RCC 7860 (cell line): Measurements from ENCODE around the gene NPM3.
"Not testable (repeated sequence)": the region's sequence is repeated elsewhere in the genome, so short reads cannot be mapped to it uniquely, and the experiment has no call there.

Source experiments
- DNase-seq: peaks from one replicate; pipeline ENCODE4 v3.0.0-alpha.2; 2015; ENCODE audit warnings: low spot score
- FAIRE-seq: peaks from 2 replicates; lab custom pipeline; 2012; peaks lifted over from hg19 to GRCh38; lab: Jason Lieb, UNC

The NPM3 gene

GRCh38 chr10:101812606-101813005 lies 29.4 kb upstream of the NPM3 start:
- FAIRE-seq (no peak), DNase-seq (no peak)

DNA sequence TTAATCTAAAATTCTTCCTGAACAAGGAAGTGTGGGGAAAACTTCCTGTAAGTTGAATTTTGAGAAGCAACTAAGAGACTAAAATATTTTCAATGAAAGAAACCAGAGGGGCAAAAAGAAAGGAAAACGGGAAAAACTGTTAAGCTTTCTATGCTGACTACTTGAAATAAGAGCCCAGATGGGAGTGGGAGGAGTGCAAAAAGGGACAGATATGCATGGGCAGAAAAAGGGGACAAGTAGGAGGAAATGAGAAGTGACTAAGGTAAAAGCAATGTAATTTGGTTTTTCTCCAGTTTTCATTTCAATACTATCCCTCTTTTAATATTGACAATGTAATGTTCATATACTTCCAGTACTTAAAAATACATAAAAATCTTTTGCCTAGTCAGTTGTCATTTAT lies 23.9 kb upstream of the NPM3 start:
- FAIRE-seq: no peak
- no peak for DNase-seq

- FAIRE-seq (no peak), DNase-seq (no peak)
These were observed 20.3 kb upstream of the NPM3 start for GRCh38 chr10:101803511-101803910.

- DNase-seq (no peak), FAIRE-seq (no peak)
These were observed 14.3 kb upstream of the NPM3 start for GRCh38 chr10:101797403-101798059.

DNA sequence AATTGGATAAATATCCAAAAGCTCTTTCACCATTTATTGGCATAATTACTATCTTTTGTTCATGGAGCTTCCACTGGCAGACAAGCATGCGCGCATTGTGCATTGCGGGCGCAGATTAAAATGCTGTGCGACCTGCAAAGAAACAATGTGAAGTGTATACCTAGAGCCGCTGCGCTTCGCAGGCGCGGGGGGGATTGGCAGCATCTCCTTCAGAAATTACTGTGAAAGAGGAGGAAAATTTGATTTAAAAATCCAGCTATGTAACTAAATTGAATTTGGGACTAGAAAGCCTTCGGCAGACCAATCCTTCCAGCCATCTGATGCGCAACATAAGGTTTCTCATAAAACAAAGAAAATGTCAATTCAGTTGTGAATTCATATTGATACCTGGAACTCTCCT lies 10.3 kb upstream of the NPM3 start:
- no peak for DNase-seq

GRCh38 chr10:101789686-101790085 lies 6.4 kb upstream of the NPM3 start:
- no peak for DNase-seq
- no peak for FAIRE-seq

More for the DNA sequence above, 10.3 kb upstream of the NPM3 start:
- no peak for FAIRE-seq

DNA sequence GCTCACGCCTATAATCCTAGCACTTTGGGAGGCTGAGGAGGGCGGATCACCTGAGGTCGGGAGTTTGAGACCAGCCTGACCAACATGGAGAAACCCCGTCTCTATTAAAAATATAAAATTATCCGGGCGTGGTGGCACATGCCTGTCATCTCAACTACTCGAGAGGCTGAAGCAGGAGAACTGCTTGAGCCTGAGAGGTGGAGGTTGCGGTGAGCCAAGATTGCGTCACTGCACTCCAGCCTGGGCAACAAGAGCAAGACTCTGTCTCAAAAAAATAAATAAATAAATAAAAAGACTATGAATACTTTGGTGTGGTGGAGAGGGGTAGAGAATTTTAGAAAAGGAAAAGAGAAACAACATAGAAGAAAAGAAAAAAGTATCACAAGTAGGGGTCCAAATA lies 6.0 kb upstream of the NPM3 start:
- not testable (repeated sequence) for FAIRE-seq, DNase-seq

- DNase-seq (no peak), FAIRE-seq (no peak)
These were observed 2.6 kb upstream of the NPM3 start for GRCh38 chr10:101785801-101786200.

GRCh38 chr10:101784558-101784957 lies 1.3 kb upstream of the NPM3 start:
- FAIRE-seq (no peak), DNase-seq (no peak)

- no peak for FAIRE-seq
- no peak for DNase-seq
These were observed 481 bp upstream of the NPM3 start for GRCh38 chr10:101783736-101784118.

GRCh38 chr10:101781984-101782810 lies 1.0 kb downstream of the NPM3 start:
- FAIRE-seq: no peak
- DNase-seq: no peak

- no peak for FAIRE-seq
- no peak for DNase-seq
These were observed 1.6 kb downstream of the NPM3 start for GRCh38 chr10:101781655-101781983.

DNA sequence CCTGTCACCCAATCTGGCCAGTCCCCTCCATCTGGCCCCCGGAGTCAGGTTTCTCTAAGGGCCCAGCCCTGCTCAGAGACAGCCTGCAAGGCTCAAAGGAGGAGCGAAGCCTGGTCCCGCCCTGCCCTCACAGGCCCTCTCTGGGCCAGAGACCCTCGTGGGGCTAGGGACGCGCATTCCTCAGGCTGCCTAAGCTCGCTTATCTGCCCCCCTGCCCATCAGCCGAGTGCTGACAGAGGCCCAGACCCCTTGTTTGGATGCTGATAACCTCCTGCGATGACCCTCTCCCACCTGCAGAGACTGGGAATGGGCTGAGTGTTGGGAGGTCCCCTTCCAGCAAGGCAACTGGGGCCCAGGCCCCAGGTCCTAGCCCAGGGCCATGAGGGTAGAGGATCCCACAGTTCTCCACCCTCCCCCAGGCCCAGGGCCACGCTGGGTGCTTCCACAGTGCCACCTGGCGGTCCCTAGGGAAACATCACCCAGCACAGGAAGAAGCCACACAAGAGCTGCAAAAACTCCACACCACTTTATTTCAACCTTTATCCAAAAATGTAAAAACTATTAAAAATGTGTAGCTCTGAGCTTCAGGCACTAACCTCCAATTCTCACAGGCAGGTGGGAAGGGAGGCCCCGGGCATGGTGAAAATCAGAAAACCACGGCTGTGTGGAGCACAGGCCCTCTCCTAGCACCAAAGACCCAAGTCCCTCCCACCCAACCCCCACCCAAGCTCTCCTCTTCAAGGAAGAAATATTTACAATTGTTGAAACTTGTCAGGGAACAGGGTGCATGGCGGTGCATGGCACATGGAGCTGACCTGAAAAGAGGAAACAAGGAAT lies 2.2 kb downstream of the NPM3 start:
- peak; percentile 40 for DNase-seq
- FAIRE-seq: no peak

- DNase-seq (no peak), FAIRE-seq (no peak)
These were observed 2.9 kb downstream of the NPM3 start for GRCh38 chr10:101780187-101780817.

DNA sequence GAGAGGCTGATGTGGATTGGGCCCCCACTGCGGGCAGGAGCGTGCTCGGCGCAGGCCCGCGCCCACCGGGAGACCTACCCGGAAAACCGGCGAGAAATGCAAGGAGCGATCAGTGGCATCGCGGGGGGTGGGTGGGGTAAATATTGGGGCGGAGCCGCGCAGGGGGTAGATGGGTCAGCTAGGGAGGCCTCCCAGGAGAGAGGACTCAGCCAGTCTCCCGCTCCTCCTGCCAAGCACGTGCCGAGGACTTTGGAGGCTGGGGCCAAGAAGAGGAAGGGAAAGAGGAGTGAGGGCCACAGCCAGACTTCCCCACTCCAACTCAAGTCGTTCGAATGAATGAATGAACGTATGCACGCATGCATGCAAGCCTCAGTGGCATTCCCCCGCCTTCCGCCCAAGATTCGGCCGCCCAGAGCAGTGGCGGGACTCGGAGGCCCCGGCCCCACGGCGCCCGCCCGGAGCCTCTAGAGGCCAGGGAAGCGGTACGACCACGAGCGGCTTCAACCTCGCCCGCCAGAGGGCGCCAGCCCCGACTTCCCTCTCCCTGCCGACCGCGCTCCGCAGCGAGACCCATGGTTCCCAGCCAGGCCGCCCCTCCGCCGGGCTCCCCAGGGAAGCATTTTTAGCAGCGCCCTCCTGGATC lies 3.6 kb downstream of the NPM3 start:
- DNase-seq: no peak
- FAIRE-seq: no peak

GRCh38 chr10:101778781-101779543 lies 4.3 kb downstream of the NPM3 start:
- FAIRE-seq: no peak
- no peak for DNase-seq

DNA sequence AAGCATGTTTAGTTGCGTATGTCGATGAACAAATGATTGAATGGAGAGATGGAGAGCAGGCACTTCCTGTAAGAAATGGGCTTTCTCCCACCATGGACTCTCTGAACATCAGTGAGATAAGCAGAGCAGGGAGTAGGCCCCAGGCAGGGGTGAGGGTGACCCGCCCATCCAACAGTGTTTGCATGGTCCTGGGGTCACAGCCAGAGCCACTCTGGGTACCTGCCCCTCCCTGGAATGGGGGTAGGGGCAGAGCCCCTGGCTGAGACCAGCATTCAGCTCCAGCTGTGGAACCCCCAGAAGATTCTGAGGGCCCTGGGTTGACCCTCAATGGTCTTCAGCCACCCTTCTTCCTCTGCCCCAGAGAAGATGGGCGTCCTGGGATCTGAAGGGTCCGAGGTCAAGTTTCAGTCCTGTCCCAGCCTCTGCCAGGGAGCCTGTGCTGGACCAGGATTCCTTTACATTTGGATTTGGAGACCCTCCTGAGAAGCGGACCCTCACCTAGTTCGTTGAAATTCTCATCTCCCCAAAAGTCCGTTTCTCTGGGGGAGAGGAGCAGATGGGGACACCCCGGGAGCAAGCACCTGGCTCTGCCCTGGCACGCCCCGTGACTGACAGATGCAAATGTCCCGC lies 5.0 kb downstream of the NPM3 start:
- DNase-seq (no peak), FAIRE-seq (no peak)

- DNase-seq (no peak), FAIRE-seq (no peak)
These were observed 5.6 kb downstream of the NPM3 start for GRCh38 chr10:101777619-101778145.

GRCh38 chr10:101776161-101776817 lies 7.0 kb downstream of the NPM3 start:
- DNase-seq (no peak), FAIRE-seq (no peak)
